ENCODE data around the gene ZNF579. TPM values are rescaled to one million over a fixed set of nuclear protein-coding genes. Genes with fewer than 3 reads are reported as not detected.

The ZNF579 gene
- total RNA-seq, 1 donor from 2014 or later = 58.0 TPM

- Histone ChIP-seq H3K4me3 (ENCODE audit: insufficient read depth, low read depth, low read length) (peak overlapping the region; percentile 40), H3K9ac (ENCODE audit: low read length) (peak overlapping the region; percentile 86)
- no peak for FAIRE-seq
These were observed 30.4 kb downstream of the ZNF579 start for GRCh38 chr19:55550321-55550650.

GRCh38 chr19:55549500-55550320 lies 30.9 kb downstream of the ZNF579 start:
- peak overlapping the region; percentile 83 for H3K4me2 ChIP-seq (ENCODE audit: low read length)
- H3K27ac ChIP-seq (ENCODE audit: low read depth, low read length) = peak overlapping the region; percentile 99
- FAIRE-seq (no peak), DNase-seq (ENCODE audit: low read depth) (peak; percentile 93)
- peak overlapping the region; percentile 58 for H3K4me3 Mint-ChIP-seq (ENCODE audit: unreplicated experiment)
- H3K36me3 Mint-ChIP-seq (ENCODE audit: low read depth, unreplicated experiment) = peaks cover 2% of the 10 kb centered on the region
- TF ChIP-seq EZH2 (IDR thresholded peaks at IDR 0.05; ENCODE audit: insufficient read depth, low read length) (no peak), CTCF (IDR thresholded peaks at IDR 0.05; ENCODE audit: insufficient read depth, low read depth, low read length) (no peak)
- no peaks in the 10 kb centered on the region for H3K9me3 ChIP-seq (ENCODE audit: insufficient read depth, low read depth, low read length)
- peaks cover 38% of the 10 kb centered on the region for H3K4me1 Mint-ChIP-seq (ENCODE audit: low read depth, unreplicated experiment)
- no peaks in the 10 kb centered on the region for H3K79me2 ChIP-seq (ENCODE audit: insufficient read depth, low read length)
- H3K36me3 ChIP-seq (ENCODE audit: insufficient read depth, low read length) = no peaks in the 10 kb centered on the region
- H4K20me1 ChIP-seq (ENCODE audit: insufficient read depth, low read length) = no peaks in the 10 kb centered on the region
- peak overlapping the region; percentile 40 for H3K4me3 ChIP-seq (ENCODE audit: insufficient read depth, low read depth, low read length)
- H3K9me3 Mint-ChIP-seq (ENCODE audit: unreplicated experiment) = no peaks in the 10 kb centered on the region
- peak overlapping the region; percentile 95 for H3K27ac Mint-ChIP-seq (ENCODE audit: unreplicated experiment)
- no peaks in the 10 kb centered on the region for H3K27me3 Mint-ChIP-seq (ENCODE audit: low read depth, unreplicated experiment)
- peak overlapping the region; percentile 65 for H2AFZ ChIP-seq (ENCODE audit: low read depth, low read length)
- peaks cover 41% of the 10 kb centered on the region for H3K4me1 ChIP-seq (ENCODE audit: insufficient read depth, low read length)
- H3K9ac ChIP-seq (ENCODE audit: low read length) = peak overlapping the region; percentile 86
- H3K27me3 ChIP-seq (ENCODE audit: insufficient read depth, low read length) = no peaks in the 10 kb centered on the region

More at GRCh38 chr19:55550321-55550650, 30.4 kb downstream of the ZNF579 start:
- TF ChIP-seq EZH2 (IDR thresholded peaks at IDR 0.05; ENCODE audit: insufficient read depth, low read length) (no peak), CTCF (IDR thresholded peaks at IDR 0.05; ENCODE audit: insufficient read depth, low read depth, low read length) (no peak)
- Histone ChIP-seq H3K36me3 (ENCODE audit: insufficient read depth, low read length) (no peaks in the 10 kb centered on the region), H3K4me2 (ENCODE audit: low read length) (peak overlapping the region; percentile 83), H3K4me1 (ENCODE audit: insufficient read depth, low read length) (peaks cover 41% of the 10 kb centered on the region), H2AFZ (ENCODE audit: low read depth, low read length) (peak overlapping the region; percentile 65), H3K9me3 (ENCODE audit: insufficient read depth, low read depth, low read length) (no peaks in the 10 kb centered on the region), H3K27me3 (ENCODE audit: insufficient read depth, low read length) (no peaks in the 10 kb centered on the region), H3K27ac (ENCODE audit: low read depth, low read length) (peak overlapping the region; percentile 99), H3K79me2 (ENCODE audit: insufficient read depth, low read length) (no peaks in the 10 kb centered on the region), H4K20me1 (ENCODE audit: insufficient read depth, low read length) (no peaks in the 10 kb centered on the region)
- peak; percentile 49 for DNase-seq (ENCODE audit: low read depth)
- Mint-ChIP-seq H3K36me3 (ENCODE audit: low read depth, unreplicated experiment) (peaks cover 2% of the 10 kb centered on the region), H3K27me3 (ENCODE audit: low read depth, unreplicated experiment) (no peaks in the 10 kb centered on the region), H3K9me3 (ENCODE audit: unreplicated experiment) (no peaks in the 10 kb centered on the region), H3K4me1 (ENCODE audit: low read depth, unreplicated experiment) (peaks cover 35% of the 10 kb centered on the region), H3K4me3 (ENCODE audit: unreplicated experiment) (peak overlapping the region; percentile 58), H3K27ac (ENCODE audit: unreplicated experiment) (peak overlapping the region; percentile 95)

All from astrocyte (in vitro differentiated cells and primary cell).